ENCODE results near the gene NYAP1.

The NYAP1 gene

DNA sequence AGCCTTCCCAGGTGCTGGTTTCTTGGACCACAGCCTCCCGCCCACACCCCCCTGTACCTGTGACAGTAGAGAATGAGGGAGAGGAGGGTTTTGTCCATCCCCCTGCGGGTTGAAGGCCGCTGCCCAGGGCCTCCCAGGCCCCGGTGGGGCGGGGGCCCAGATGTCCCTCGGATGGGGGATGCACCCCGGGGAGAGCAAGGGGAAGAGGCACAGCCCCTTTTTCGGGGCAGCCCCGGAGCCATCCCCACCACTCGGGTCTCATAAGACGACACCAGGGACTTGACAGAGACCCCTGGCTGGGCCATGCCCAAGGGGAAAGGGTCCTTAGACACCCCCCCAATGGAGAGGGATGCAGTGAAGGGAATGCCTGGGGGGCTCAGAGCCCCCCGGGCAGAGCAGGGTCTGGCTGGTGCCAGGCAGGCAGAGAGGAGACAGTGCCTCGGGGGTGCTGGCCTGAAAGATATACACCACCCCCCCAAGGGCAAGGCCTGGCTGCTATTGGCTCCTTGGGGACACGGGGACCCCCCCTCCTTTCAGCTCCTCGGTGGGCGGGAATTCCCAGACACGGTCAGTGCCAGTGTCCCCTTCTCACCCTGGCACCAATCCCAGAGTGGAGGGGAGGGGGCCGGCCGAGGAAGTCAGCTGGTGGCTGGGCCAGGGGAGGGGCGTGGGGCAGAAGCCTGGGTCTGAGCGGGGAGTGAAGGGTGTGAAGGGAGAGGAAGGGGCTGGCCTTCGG is 15.9 kb upstream of the NYAP1 start:
- no peaks in the 10 kb centered on the region for H3K9me3 ChIP-seq
- H3K4me1 ChIP-seq = no peaks in the 10 kb centered on the region
- H3K4me3 ChIP-seq = no peak overlapping the region
- in situ Hi-C loops (cut with MboI; ENCODE audit: low sequenced_read_pairs) = loop anchor here (10.0 kb wide), 1 partner anchor 97 kb away; no protein-coding TSS in a partner anchor
- no peak for DNase-seq (ENCODE audit: low spot score in 2 of 2)
- no peaks in the 10 kb centered on the region for H3K27me3 ChIP-seq (ENCODE audit: low read depth)
- H3K36me3 ChIP-seq (replicated peaks) = peaks cover under 1% of the 10 kb centered on the region; the same call in 1 of the 2 replicates

DNA sequence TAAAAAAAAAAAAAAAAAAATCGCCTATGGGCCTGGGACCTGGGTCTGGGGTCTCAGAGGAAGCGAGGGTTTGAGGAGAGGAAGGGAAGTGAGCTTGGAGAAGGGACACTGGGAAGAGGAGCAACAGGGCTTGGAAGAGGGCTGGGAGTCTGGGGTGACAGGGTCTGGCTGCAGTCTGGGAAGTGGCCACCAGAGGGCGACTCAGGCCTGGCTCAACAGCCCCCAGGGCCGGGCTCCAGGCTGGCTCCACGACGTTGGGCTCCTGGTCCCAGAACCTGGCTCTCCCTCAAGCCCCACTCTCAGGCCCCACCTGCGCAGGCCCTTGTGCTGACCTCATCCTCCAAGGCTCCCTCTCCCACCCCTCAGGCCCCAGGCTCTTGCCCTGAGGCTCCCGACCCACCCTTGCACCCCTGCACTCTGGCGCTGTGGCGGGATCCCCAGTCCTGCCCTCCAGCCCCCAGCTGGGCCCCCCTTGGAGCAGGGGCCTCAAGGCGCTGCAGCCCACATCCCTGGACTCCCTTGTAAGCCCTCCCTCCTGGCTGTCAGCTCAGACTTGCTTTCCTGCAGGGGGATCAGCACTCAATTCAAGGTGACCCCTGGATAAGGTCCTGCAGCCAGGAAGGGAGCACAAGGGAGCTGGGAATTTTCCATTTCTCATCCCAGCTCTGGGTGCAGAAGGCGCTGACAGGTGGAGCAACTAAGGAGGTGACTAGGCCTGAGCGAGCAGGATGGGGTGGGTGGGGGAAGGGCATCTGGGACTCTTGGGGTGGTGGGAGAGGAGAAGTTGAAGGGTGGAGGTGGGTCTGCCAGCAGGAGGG is 14.3 kb upstream of the NYAP1 start:
- DNase-seq (ENCODE audit: low spot score in 2 of 2) = peak; percentile 64 to 93
- in situ Hi-C loops (cut with MboI; ENCODE audit: low sequenced_read_pairs) = loop anchor here (10.0 kb wide), 2 partner anchors 95 to 385 kb away; partner anchors contain the start of gene SLC12A9
- H3K9me3 ChIP-seq = no peaks in the 10 kb centered on the region
- no peak overlapping the region for H3K4me3 ChIP-seq
- no peaks in the 10 kb centered on the region for H3K4me1 ChIP-seq
- peaks cover 7% of the 10 kb centered on the region; the same call in 1 of the 2 replicates for H3K36me3 ChIP-seq (replicated peaks)
- H3K27me3 ChIP-seq (ENCODE audit: low read depth) = no peaks in the 10 kb centered on the region

DNA sequence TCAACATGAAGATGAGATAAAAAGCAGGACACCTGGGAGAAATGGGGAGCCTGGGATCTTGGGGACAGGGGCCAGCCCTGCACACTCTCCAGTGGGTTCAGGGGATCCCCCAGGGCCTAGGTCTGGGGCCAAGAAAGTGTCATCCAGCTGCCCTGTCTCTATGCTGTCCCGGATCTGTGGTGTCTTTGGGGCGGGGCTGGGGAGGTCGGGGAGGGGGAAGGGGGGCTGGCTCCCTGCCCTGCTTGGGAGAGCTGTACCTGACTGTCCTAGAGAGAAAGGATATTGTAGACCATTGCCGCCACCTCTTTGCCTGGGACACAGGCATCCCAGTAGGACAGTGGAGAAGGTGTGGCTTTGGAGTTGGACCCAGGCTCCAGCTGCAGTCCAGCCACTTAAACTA is 12.7 kb upstream of the NYAP1 start:
- no peaks in the 10 kb centered on the region for H3K27me3 ChIP-seq (ENCODE audit: low read depth)
- H3K36me3 ChIP-seq (replicated peaks) = peaks cover 7% of the 10 kb centered on the region; the same call in 1 of the 2 replicates
- H3K9me3 ChIP-seq = no peaks in the 10 kb centered on the region
- in situ Hi-C loops (cut with MboI; ENCODE audit: low sequenced_read_pairs) = loop anchor here (10.0 kb wide), 1 partner anchor 384 kb away; the partner anchor contains the start of gene SLC12A9
- no peak overlapping the region for H3K4me3 ChIP-seq
- no peaks in the 10 kb centered on the region for H3K4me1 ChIP-seq
- no peak for DNase-seq (ENCODE audit: low spot score in 2 of 2)

DNA sequence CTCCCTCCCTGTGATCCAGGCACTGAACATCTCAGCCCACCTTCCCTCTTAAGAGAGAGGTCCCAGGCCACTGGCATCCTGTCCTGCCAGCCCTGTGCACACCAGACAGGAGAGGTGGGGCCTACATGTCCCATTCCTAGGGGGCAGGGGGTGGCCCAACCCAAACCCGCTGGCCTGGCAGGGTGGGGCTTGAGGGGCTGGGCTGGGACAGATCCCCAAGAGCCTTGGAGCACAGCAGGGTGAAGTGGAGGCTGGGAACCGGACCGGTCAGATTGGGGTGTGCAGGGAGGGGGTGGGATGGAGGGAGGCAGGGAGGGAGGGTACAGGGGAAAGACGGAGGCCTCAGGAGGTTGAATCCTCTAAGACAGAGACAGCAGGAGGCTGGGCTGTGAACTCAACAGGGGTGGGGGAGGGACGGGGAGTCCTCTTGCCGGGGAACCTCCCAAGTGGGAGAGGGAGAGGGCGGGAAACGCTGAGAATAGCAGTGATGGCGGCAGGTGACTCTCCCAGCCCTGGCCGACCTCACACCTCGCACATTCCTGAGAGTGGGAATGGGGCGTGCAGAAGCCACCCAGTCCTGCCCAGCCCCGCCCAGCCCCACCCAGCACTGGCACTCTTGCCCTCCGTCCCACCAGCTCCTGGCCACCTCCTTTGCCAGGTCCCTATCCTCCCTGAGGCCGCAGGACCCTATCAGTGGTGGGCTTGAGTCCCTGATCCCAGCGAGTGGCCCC is 11.4 kb upstream of the NYAP1 start:
- peaks cover 7% of the 10 kb centered on the region; the same call in 1 of the 2 replicates for H3K36me3 ChIP-seq (replicated peaks)

DNA sequence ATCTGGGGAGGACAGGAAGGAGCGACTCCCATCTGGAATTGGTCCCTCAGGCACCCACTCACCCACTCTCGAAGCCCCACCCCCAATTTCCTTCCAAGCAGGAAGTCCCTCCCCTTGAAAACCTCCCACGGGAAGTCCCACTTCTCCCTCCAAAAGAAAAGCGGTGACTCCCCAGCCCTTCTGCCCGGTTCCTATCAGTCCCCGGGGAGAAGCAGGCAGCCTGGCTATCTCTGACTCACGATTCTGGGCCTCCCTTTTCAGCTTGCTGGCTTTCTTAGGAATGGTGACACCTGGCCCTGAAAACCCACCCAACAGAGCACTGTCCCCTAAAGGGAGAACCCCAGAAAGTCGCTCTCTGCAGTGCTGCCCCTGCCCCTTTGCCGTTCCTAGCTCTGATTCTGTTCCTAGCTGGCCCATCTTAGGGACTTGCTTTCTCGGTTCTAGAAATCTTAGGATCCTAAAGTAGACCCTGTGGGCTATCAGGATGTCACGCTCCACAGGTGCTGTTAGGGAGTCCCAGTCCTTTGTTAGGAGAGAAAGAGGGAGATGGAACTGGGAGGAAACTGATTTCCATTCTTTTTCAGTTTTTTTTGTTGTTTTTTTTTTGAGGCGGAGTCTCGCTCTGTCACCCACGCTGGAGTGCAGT is 10.8 kb upstream of the NYAP1 start:
- Histone ChIP-seq H3K27me3 (ENCODE audit: low read depth) (no peaks in the 10 kb centered on the region), H3K4me1 (peaks cover 7% of the 10 kb centered on the region; the same call in 1 of the 2 replicates), H3K9me3 (no peaks in the 10 kb centered on the region), H3K4me3 (no peak overlapping the region), H3K36me3 (replicated peaks) (peaks cover 7% of the 10 kb centered on the region; the same call in 1 of the 2 replicates)
- DNase-seq (ENCODE audit: low spot score in 2 of 2) = no peak
- in situ Hi-C loops (cut with MboI; ENCODE audit: low sequenced_read_pairs) = loop anchor here (10.0 kb wide), 1 partner anchor 382 kb away; the partner anchor contains the start of gene SLC12A9

More for the DNA sequence above, 11.4 kb upstream of the NYAP1 start:
- Histone ChIP-seq H3K27me3 (ENCODE audit: low read depth) (no peaks in the 10 kb centered on the region), H3K9me3 (no peaks in the 10 kb centered on the region), H3K4me1 (peaks cover 7% of the 10 kb centered on the region; the same call in 1 of the 2 replicates), H3K4me3 (no peak overlapping the region)
- in situ Hi-C loops (cut with MboI; ENCODE audit: low sequenced_read_pairs) = loop anchor here (10.0 kb wide), 1 partner anchor 383 kb away; the partner anchor contains the start of gene SLC12A9
- no peak for DNase-seq (ENCODE audit: low spot score in 2 of 2)

DNA sequence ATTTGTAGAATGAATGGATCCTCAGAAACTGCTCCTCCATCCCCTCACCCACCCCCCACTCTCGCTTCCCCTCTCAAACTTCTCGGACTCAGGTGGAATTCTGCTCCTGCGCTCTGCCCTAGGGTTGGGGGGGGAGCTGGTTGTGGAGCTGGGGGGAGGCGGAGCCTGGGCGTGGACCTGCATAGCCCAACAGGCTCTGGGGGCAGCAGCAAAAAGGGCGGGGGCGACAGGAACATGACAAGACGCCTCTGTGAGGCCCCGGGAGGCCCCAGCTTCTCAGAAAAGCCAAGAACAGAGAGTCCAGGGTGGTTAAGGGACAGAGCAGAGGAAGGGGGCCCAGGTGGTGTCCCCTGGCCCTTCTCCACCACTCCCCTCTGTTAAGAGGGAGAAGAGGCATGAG is 8.2 kb upstream of the NYAP1 start:
- no peak for DNase-seq (ENCODE audit: low spot score in 2 of 2)
- no peaks in the 10 kb centered on the region for H3K9me3 ChIP-seq
- peaks cover 7% of the 10 kb centered on the region; the same call in 1 of the 2 replicates for H3K36me3 ChIP-seq (replicated peaks)
- no peaks in the 10 kb centered on the region for H3K27me3 ChIP-seq (ENCODE audit: low read depth)
- H3K4me3 ChIP-seq = no peak overlapping the region
- peaks cover 11% of the 10 kb centered on the region for H3K4me1 ChIP-seq
- in situ Hi-C loops (cut with MboI; ENCODE audit: low sequenced_read_pairs) = loop anchor here (10.0 kb wide), 1 partner anchor 379 kb away; the partner anchor contains the start of gene SLC12A9

DNA sequence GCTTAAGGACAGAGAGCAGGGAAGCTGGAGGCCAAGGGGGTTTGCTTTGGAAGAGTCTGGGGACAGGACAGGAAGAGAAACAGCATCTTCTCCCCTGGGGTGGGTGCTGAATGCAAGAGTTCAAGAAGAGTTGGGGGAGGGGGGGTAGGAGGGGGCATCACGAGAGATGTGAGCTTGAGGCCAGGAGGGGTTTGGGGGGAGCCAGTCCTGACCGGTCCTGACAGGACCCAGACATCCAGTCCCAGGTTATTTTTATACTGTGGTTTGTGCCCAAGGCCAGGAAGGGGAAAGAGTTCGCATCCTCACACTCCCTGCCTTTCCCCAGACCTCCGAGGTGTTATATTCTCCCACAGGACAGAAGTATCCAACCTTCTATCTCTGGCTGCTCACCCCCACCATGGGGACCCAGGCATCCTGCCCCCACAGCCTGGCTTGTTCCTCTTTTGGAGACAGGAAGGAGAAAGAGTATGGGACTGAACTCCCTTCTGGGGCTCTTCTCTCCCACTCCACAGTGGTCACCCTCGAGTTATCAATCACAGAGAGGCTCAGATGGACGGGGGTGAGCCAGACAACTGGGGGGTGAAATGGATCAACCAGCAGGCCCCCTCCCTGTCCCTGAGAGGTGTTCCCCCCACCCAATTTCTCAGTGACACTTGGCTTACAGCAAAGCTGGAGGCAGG is 7.5 kb upstream of the NYAP1 start:
- in situ Hi-C loops (cut with MboI; ENCODE audit: low sequenced_read_pairs) = loop anchor here (10.0 kb wide), 1 partner anchor 379 kb away; the partner anchor contains the start of gene SLC12A9

DNA sequence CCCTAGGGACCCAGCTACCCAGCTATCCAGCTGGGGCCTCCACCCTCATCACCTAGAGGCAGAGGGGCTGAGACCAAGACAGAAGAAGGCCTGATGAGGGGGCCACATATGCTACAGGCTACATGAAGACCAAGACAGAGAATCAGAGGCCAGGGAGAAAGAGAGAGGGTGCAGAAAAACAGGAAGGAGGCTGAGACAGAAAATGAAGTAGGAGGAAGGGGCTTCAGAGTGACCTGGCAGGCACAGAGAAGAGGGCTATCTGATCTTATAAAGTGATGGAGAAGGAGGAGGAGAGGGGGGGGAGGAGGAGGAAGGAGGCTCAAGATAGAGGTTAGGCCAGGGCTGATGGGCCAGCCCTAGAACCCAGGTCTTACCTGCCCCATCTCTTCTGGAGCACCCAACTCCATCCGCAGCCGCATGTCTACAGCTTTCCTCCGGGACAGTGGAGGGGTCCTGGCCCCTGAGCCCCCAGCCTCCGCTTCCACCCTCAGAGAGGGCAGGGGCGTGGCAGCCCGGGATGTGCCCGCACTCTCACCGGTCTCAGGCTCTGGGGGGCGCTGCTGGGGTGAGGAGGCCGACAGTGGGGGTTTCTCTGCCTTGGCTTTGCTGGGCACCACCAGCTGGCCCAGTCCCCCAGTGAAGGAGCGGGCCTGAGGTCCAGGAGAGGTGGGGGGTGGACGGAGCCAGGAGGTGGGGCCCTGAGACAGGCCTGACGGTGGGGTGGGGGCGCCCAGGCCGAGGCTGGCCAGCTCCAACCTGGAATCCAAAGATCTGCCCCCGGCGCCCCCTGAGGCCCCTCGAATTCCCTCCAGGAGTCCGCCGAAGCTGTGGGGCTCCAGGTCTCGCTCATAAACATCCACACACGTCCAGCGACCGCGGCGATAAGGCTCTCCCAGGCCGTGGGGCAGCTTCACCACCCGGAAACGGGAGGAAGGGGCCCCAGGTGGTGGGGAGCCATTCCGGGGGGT is 6.5 kb upstream of the NYAP1 start:
- Histone ChIP-seq H3K4me3 (peak overlapping the region; percentile 94), H3K36me3 (replicated peaks) (peaks cover 7% of the 10 kb centered on the region; the same call in 1 of the 2 replicates), H3K27me3 (ENCODE audit: low read depth) (no peaks in the 10 kb centered on the region), H3K9me3 (no peaks in the 10 kb centered on the region), H3K4me1 (peaks cover 11% of the 10 kb centered on the region)
- peak in 1 of 2 experiments; percentile 72 for DNase-seq (ENCODE audit: low spot score in 2 of 2)
- in situ Hi-C loops (cut with MboI; ENCODE audit: low sequenced_read_pairs) = loop anchor here (10.0 kb wide), 1 partner anchor 378 kb away; the partner anchor contains the start of gene SLC12A9

More for the DNA sequence above, 7.5 kb upstream of the NYAP1 start:
- Histone ChIP-seq H3K36me3 (replicated peaks) (peaks cover 7% of the 10 kb centered on the region; the same call in 1 of the 2 replicates), H3K9me3 (no peaks in the 10 kb centered on the region), H3K4me3 (no peak overlapping the region; the same call in 1 of the 2 replicates), H3K4me1 (peaks cover 11% of the 10 kb centered on the region), H3K27me3 (ENCODE audit: low read depth) (no peaks in the 10 kb centered on the region)
- no peak for DNase-seq (ENCODE audit: low spot score in 2 of 2)

DNA sequence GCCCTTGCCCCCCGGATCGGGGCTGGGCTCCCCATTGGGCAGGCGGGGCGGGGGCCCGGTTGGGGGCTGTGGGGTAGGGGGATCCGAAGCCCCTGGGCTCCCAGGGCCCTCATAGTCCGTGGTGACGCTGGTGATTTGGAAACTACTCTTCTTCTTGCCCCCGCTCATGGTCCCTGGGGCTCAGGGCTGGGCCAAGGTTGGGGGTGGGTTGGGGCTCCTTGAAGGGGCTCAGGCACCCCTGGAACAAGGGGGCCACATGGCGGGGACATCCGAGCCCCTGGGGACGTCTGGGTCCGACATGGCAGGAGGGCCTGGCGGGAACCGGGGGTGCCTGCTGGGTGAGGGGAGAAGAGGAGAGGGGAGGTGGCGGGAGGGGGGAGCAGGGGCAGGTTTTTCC is 5.9 kb upstream of the NYAP1 start:
- peaks cover 11% of the 10 kb centered on the region for H3K4me1 ChIP-seq
- in situ Hi-C loops (cut with MboI; ENCODE audit: low sequenced_read_pairs) = loop anchor here (10.0 kb wide), 1 partner anchor 377 kb away; the partner anchor contains the start of gene SLC12A9
- no peak for DNase-seq (ENCODE audit: low spot score in 2 of 2)
- H3K9me3 ChIP-seq = no peaks in the 10 kb centered on the region
- H3K4me3 ChIP-seq = peak overlapping the region; percentile 94
- H3K27me3 ChIP-seq (ENCODE audit: low read depth) = no peaks in the 10 kb centered on the region
- H3K36me3 ChIP-seq (replicated peaks) = peaks cover 5% of the 10 kb centered on the region; the same call in 1 of the 2 replicates

DNA sequence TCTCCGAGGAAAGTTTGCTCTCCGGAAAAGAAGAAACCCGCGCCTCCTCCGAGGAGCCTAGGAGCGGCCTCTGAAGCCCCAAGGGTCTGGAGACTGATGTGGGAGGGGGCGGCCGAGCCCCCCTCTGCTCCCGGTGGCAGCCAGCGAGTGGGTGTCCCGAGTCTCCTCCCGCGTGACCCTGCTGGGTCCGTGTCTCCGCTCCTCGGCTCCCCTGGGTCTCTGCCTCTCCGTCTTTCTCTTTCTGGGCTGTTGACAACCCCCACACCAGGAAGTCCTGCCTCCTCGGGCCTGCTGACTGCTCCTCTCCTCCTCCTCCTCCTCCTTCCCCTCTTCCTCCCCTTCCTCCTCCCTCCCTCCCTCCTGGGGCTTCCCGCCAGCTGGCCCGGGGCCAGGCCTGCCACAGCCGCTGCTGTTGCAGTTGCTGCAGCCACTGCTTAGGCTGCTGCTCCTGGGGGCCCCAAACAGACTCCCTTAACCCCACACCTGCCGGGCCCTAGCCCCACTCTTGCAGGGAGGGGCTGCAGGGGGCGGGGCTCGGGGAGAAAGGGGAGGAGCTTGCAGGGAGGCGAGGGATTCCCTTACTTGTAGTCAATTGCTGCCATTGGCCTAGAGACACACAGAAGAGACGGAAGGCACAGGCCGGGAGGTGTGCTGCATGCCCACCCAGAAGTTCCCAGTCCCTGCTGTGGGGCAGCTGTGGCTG is 4.6 kb upstream of the NYAP1 start, which contains the start of gene TSC22D4:
TSC22D4 (minus strand) TSS at position 257 of the 703 bp plus-strand sequence. CDS start 1,176 bp downstream, outside the sequence.
- in situ Hi-C loops (cut with MboI; ENCODE audit: low sequenced_read_pairs) = loop anchor here (10.0 kb wide), 1 partner anchor 376 kb away; the partner anchor contains the start of gene SLC12A9
- peak within 1 kb of the TSS; percentile 94 for H3K4me3 ChIP-seq
- H3K27me3 ChIP-seq (ENCODE audit: low read depth) = no peaks in the 10 kb centered on the region
- peaks cover 11% of the 10 kb centered on the region for H3K4me1 ChIP-seq
- DNase-seq (ENCODE audit: low spot score in 2 of 2) = peak; percentile 94 to 97
- no peaks in the 10 kb centered on the region; the same call in 1 of the 2 replicates for H3K36me3 ChIP-seq (replicated peaks)
- H3K9me3 ChIP-seq = no peaks in the 10 kb centered on the region
